ENCODE measurements around the gene DHRSX.

- TF ChIP-seq CTCF (IDR thresholded peaks at IDR 0.05) (no peak), POLR2A (IDR thresholded peaks at IDR 0.05) (no peak)
Measured at GRCh38 chrX:2176733-2177132, 324.0 kb downstream of the DHRSX start.

All from testis (tissue), 2 donors.